ENCODE results near the gene F9. TPM values are rescaled to one million over a fixed set of nuclear protein-coding genes. Genes with fewer than 3 reads are reported as not detected.

The F9 gene
- total RNA-seq (ENCODE audit: unreplicated experiment), result not detected
- long read RNA-seq, result 0 reads

- no peaks in the 10 kb centered on the region for H3K36me3 Mint-ChIP-seq (ENCODE audit: unreplicated experiment)
- H3K27ac Mint-ChIP-seq (ENCODE audit: unreplicated experiment), result no peak within 1 kb of the TSS
- no peaks in the 10 kb centered on the region for H3K9me3 Mint-ChIP-seq (ENCODE audit: unreplicated experiment)
- no peaks in the 10 kb centered on the region for H3K27me3 Mint-ChIP-seq (ENCODE audit: unreplicated experiment)
- H3K4me3 Mint-ChIP-seq (ENCODE audit: unreplicated experiment), result no peak within 1 kb of the TSS
- no peaks in the 10 kb centered on the region for H3K4me1 Mint-ChIP-seq (ENCODE audit: low read depth, unreplicated experiment)
- TF ChIP-seq CTCF (IDR thresholded peaks at IDR 0.05; ENCODE audit: partially characterized antibody, unreplicated experiment), result no peak
- DNase-seq, result no peak
Measured at GRCh38 chrX:139530550-139530949, at the start of gene F9. F9 (plus strand) TSS chrX:139530739; CDS start chrX:139530765, 26 bp downstream.

GRCh38 chrX:139483699-139484098 is 46.8 kb upstream of the F9 start:
- Mint-ChIP-seq H3K9me3 (ENCODE audit: unreplicated experiment) (peaks cover 1% of the 10 kb centered on the region), H3K27me3 (ENCODE audit: unreplicated experiment) (no peaks in the 10 kb centered on the region), H3K27ac (ENCODE audit: unreplicated experiment) (no peak overlapping the region), H3K4me1 (ENCODE audit: low read depth, unreplicated experiment) (no peaks in the 10 kb centered on the region), H3K4me3 (ENCODE audit: unreplicated experiment) (no peak overlapping the region), H3K36me3 (ENCODE audit: unreplicated experiment) (no peaks in the 10 kb centered on the region)
- no peak for TF ChIP-seq CTCF (IDR thresholded peaks at IDR 0.05; ENCODE audit: partially characterized antibody, unreplicated experiment)
- DNase-seq, result no peak

GRCh38 chrX:139484591-139484990 is 45.9 kb upstream of the F9 start:
- no peak for DNase-seq
- no peak overlapping the region for H3K4me3 Mint-ChIP-seq (ENCODE audit: unreplicated experiment)
- H3K9me3 Mint-ChIP-seq (ENCODE audit: unreplicated experiment), result peaks cover 1% of the 10 kb centered on the region
- H3K27me3 Mint-ChIP-seq (ENCODE audit: unreplicated experiment), result no peaks in the 10 kb centered on the region
- TF ChIP-seq CTCF (IDR thresholded peaks at IDR 0.05; ENCODE audit: partially characterized antibody, unreplicated experiment), result no peak
- H3K4me1 Mint-ChIP-seq (ENCODE audit: low read depth, unreplicated experiment), result no peaks in the 10 kb centered on the region
- no peaks in the 10 kb centered on the region for H3K36me3 Mint-ChIP-seq (ENCODE audit: unreplicated experiment)
- no peak overlapping the region for H3K27ac Mint-ChIP-seq (ENCODE audit: unreplicated experiment)

- H3K4me1 Mint-ChIP-seq (ENCODE audit: low read depth, unreplicated experiment), result no peaks in the 10 kb centered on the region
- peaks cover 2% of the 10 kb centered on the region for H3K27me3 Mint-ChIP-seq (ENCODE audit: unreplicated experiment)
- H3K27ac Mint-ChIP-seq (ENCODE audit: unreplicated experiment), result no peak overlapping the region
- TF ChIP-seq CTCF (IDR thresholded peaks at IDR 0.05; ENCODE audit: partially characterized antibody, unreplicated experiment), result no peak
- H3K36me3 Mint-ChIP-seq (ENCODE audit: unreplicated experiment), result no peaks in the 10 kb centered on the region
- H3K4me3 Mint-ChIP-seq (ENCODE audit: unreplicated experiment), result no peak overlapping the region
- H3K9me3 Mint-ChIP-seq (ENCODE audit: unreplicated experiment), result no peaks in the 10 kb centered on the region
- DNase-seq, result no peak
Measured at GRCh38 chrX:139495324-139495723, 35.2 kb upstream of the F9 start.

- TF ChIP-seq CTCF (IDR thresholded peaks at IDR 0.05; ENCODE audit: partially characterized antibody, unreplicated experiment), result no peak
- H3K4me3 Mint-ChIP-seq (ENCODE audit: unreplicated experiment), result no peak overlapping the region
- peaks cover 1% of the 10 kb centered on the region for H3K9me3 Mint-ChIP-seq (ENCODE audit: unreplicated experiment)
- H3K36me3 Mint-ChIP-seq (ENCODE audit: unreplicated experiment), result no peaks in the 10 kb centered on the region
- H3K4me1 Mint-ChIP-seq (ENCODE audit: low read depth, unreplicated experiment), result no peaks in the 10 kb centered on the region
- H3K27ac Mint-ChIP-seq (ENCODE audit: unreplicated experiment), result no peak overlapping the region
- no peaks in the 10 kb centered on the region for H3K27me3 Mint-ChIP-seq (ENCODE audit: unreplicated experiment)
- no peak for DNase-seq
Measured at GRCh38 chrX:139506333-139506732, 24.2 kb upstream of the F9 start.
